ENCODE data around the gene RBM19.

Gene RBM19

GRCh38 chr12:113941208-113941486 lies 25.0 kb downstream of the RBM19 start:
- TF ChIP-seq FOXP2 (optimal IDR thresholded peaks at IDR 0.05; ENCODE audit: borderline replicate concordance, extremely low read depth, extremely low read length, insufficient read depth) (no peak), SIN3A (IDR thresholded peaks at IDR 0.05; ENCODE audit: borderline replicate concordance, insufficient read depth, low read length) (no peak), POLR2AphosphoS5 (IDR thresholded peaks at IDR 0.05; ENCODE audit: low read depth, low read length) (no peak), TAF1 (IDR thresholded peaks at IDR 0.05; ENCODE audit: borderline replicate concordance, insufficient read depth, low read length) (no peak), REST (IDR thresholded peaks at IDR 0.05; ENCODE audit: insufficient read depth in 1 of 2, low read depth in 2 of 2, low read length in 2 of 2) (no peak)

GRCh38 chr12:113940357-113941207 lies 25.5 kb downstream of the RBM19 start:
- no peak for TF ChIP-seq SIN3A (IDR thresholded peaks at IDR 0.05; ENCODE audit: borderline replicate concordance, insufficient read depth, low read length)
- no peak for TF ChIP-seq TAF1 (IDR thresholded peaks at IDR 0.05; ENCODE audit: borderline replicate concordance, insufficient read depth, low read length)
- no peak for TF ChIP-seq POLR2AphosphoS5 (IDR thresholded peaks at IDR 0.05; ENCODE audit: low read depth, low read length)
- TF ChIP-seq REST (IDR thresholded peaks at IDR 0.05; ENCODE audit: insufficient read depth in 1 of 2, low read depth in 2 of 2, low read length in 2 of 2): no peak
- no peak for TF ChIP-seq FOXP2 (optimal IDR thresholded peaks at IDR 0.05; ENCODE audit: borderline replicate concordance, extremely low read depth, extremely low read length, insufficient read depth)

- TF ChIP-seq SIN3A (IDR thresholded peaks at IDR 0.05; ENCODE audit: borderline replicate concordance, insufficient read depth, low read length) (no peak), POLR2AphosphoS5 (IDR thresholded peaks at IDR 0.05; ENCODE audit: low read depth, low read length) (no peak), TAF1 (IDR thresholded peaks at IDR 0.05; ENCODE audit: borderline replicate concordance, insufficient read depth, low read length) (no peak), REST (IDR thresholded peaks at IDR 0.05; ENCODE audit: insufficient read depth in 1 of 2, low read depth in 2 of 2, low read length in 2 of 2) (no peak), FOXP2 (optimal IDR thresholded peaks at IDR 0.05; ENCODE audit: borderline replicate concordance, extremely low read depth, extremely low read length, insufficient read depth) (no peak)
Measured at GRCh38 chr12:113939867-113940266, 26.3 kb downstream of the RBM19 start.

- TF ChIP-seq REST (IDR thresholded peaks at IDR 0.05; ENCODE audit: insufficient read depth in 1 of 2, low read depth in 2 of 2, low read length in 2 of 2) (no peak), SIN3A (IDR thresholded peaks at IDR 0.05; ENCODE audit: borderline replicate concordance, insufficient read depth, low read length) (no peak), TAF1 (IDR thresholded peaks at IDR 0.05; ENCODE audit: borderline replicate concordance, insufficient read depth, low read length) (no peak), POLR2AphosphoS5 (IDR thresholded peaks at IDR 0.05; ENCODE audit: low read depth, low read length) (no peak), FOXP2 (optimal IDR thresholded peaks at IDR 0.05; ENCODE audit: borderline replicate concordance, extremely low read depth, extremely low read length, insufficient read depth) (no peak)
Measured at GRCh38 chr12:113938471-113938870, 27.7 kb downstream of the RBM19 start.

Data from PFSK-1 (cell line).